Testis (tissue), 3 donors: ENCODE data around the gene NUDT14. TPM values are rescaled to one million over a fixed set of nuclear protein-coding genes. Genes with fewer than 3 reads are reported as not detected.

Experiments
- DNase-seq: peaks from one replicate; pipeline ENCODE4 v3.0.0-alpha.2; 2019
- H3K27ac ChIP-seq, 2 donors: fragments of 200-600 bp; sonication (generic); one replicate each; pipeline ENCODE4 v1.5.1; 2019
- H3K27me3 ChIP-seq: fragments of 200-600 bp; sonication (generic); one replicate; pipeline ENCODE4 v1.5.1; 2019
- H3K36me3 ChIP-seq: fragments of 200-600 bp; sonication (generic); one replicate; pipeline ENCODE4 v1.5.1; 2017; ENCODE audit warnings: low read depth; ENCODE audit errors: missing control alignments
- H3K4me1 ChIP-seq: fragments of 200-600 bp; sonication (generic); one replicate; pipeline ENCODE4 v1.5.1; 2019
- H3K4me3 ChIP-seq, 2 donors: fragments of 200-600 bp; sonication (generic); one replicate each; pipeline ENCODE4 v1.5.1; 2017 to 2019
- H3K9me3 ChIP-seq: fragments of 200-600 bp; sonication (generic); one replicate; pipeline ENCODE4 v1.5.1; 2017
- POLR2A ChIP-seq: fragments of 450-650 bp; IDR thresholded peaks from one replicate; pipeline ENCODE4 v1.6.1; 2017; ENCODE audit warnings: antibody characterized with exemption, mild to moderate bottlenecking, moderate library complexity
- WGBS, 2 donors: methylation state at CpG; one replicate each; pipeline ENCODE4 v1.1.5; 2018; 5-methylcytosine and 5-hydroxymethylcytosine counted together
- intact Hi-C: fragments of 100-400 bp; cut with DNase I; formaldehyde crosslinking; loops from one replicate; pipeline ENCODE4 v1.15.1; 2023; ENCODE audit warnings: low total_unique reads
- polyA plus RNA-seq: library from polyadenylated mRNA; stranded (reverse); fragments of 350-450 nt; fragmentation: Illumina TruSeq; extraction: RNeasy Lipid Tissue Mini Kit (QIAGEN cat#74804); gene quantifications from one replicate; pipeline ENCODE4 v1.2.3, GENCODE V29; 2014; ENCODE audit warnings: low read depth, low replicate concordance; ENCODE audit not compliant: insufficient read depth
- total RNA-seq, 2 donors: library from RNA; depleted of rRNA; stranded (reverse); fragments of >200 nt; gene quantifications; one replicate each; pipeline ENCODE4 v1.2.3, GENCODE V29; 2016
- TF ChIP-seq, protein P1 (sequence below), 3 experiments: fragments of 450-650 bp in 2 of 3; fragments of 200-600 bp in 1 of 3; sonication (generic) in 1 of 3; IDR thresholded peaks; one replicate each; pipeline ENCODE4 v1.5.1; 2016 to 2019; ENCODE audit warnings: antibody characterized with exemption in 3 of 3, mild to moderate bottlenecking in 2 of 3, moderate library complexity in 1 of 3

Gene NUDT14
- total and polyA plus RNA-seq, 3 donors from 2014 or later, result 22.0 to 40.0 (median 28.1) TPM

DNA sequence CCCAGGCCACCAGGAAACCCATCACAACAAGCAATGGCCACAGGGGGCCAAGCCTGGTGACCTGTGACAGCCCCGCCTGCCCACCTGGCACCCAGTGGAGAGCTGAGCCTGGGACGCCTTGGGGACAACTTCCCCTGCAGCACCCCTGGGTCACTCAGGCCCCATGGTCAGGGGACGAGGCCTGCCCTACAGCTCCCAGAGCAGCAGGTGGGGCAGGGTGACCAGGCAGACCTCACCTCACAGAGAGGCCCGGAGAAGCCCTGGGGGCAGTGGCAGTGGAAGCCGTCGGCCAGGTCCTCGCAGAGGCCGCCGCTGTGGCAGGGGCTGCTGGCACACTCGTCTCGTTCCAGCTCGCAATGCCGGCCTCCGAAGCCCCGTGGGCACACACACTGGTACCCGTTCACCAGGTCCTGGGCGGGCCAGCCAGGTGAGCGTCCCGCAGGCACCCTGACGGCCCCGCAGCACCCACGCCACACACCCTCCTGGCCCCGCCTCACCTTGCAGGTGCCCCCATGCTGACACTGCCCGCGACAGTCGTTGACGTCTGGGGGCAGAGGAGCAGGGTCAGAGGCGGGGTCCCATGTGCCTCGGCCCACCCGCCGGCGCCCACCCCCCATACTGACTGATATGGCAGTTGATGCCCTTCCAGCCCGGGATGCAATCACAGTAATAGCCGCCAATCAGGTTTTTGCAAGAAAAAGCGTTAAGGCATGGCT lies 30.6 kb downstream of the NUDT14 start:
- no peaks in the 10 kb centered on the region for H3K36me3 ChIP-seq
- no peak for TF ChIP-seq POLR2A
- TF ChIP-seq, protein P1, sequence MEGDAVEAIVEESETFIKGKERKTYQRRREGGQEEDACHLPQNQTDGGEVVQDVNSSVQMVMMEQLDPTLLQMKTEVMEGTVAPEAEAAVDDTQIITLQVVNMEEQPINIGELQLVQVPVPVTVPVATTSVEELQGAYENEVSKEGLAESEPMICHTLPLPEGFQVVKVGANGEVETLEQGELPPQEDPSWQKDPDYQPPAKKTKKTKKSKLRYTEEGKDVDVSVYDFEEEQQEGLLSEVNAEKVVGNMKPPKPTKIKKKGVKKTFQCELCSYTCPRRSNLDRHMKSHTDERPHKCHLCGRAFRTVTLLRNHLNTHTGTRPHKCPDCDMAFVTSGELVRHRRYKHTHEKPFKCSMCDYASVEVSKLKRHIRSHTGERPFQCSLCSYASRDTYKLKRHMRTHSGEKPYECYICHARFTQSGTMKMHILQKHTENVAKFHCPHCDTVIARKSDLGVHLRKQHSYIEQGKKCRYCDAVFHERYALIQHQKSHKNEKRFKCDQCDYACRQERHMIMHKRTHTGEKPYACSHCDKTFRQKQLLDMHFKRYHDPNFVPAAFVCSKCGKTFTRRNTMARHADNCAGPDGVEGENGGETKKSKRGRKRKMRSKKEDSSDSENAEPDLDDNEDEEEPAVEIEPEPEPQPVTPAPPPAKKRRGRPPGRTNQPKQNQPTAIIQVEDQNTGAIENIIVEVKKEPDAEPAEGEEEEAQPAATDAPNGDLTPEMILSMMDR (IDR thresholded peaks at IDR 0.05), result no peak
- intact Hi-C loops, result no loop called here

GRCh38 chr14:105150026-105150367 lies 31.1 kb downstream of the NUDT14 start:
- intact Hi-C loops, result no loop called here
- Histone ChIP-seq H3K4me1 (no peaks in the 10 kb centered on the region), H3K9me3 (no peaks in the 10 kb centered on the region), H3K27ac (no peak overlapping the region), H3K27me3 (no peaks in the 10 kb centered on the region), H3K4me3 (no peak overlapping the region), H3K36me3 (no peaks in the 10 kb centered on the region)
- DNase-seq, result no peak
- TF ChIP-seq POLR2A, result no peak
- TF ChIP-seq, protein P1 (IDR thresholded peaks at IDR 0.05), result no peak
- 87 to 92% methylated on average over 3 to 4 of the region's 4 CpGs for WGBS, 2 donors

More for the DNA sequence above, 30.6 kb downstream of the NUDT14 start:
- Histone ChIP-seq H3K4me1 (no peaks in the 10 kb centered on the region), H3K4me3 (no peak overlapping the region), H3K27me3 (no peaks in the 10 kb centered on the region), H3K27ac (no peak overlapping the region), H3K9me3 (no peaks in the 10 kb centered on the region)
- WGBS, 2 donors, result 91 to 92% methylated on average over 10 to 34 of the region's 35 CpGs
- DNase-seq, result no peak

- no peaks in the 10 kb centered on the region for H3K4me1 ChIP-seq
- no peak overlapping the region for H3K4me3 ChIP-seq
- no peaks in the 10 kb centered on the region for H3K27me3 ChIP-seq
- H3K9me3 ChIP-seq, result no peaks in the 10 kb centered on the region
- intact Hi-C loops, result no loop called here
- TF ChIP-seq, protein P1 (IDR thresholded peaks at IDR 0.05), result no peak
- TF ChIP-seq POLR2A, result no peak
- no peak overlapping the region for H3K27ac ChIP-seq
- DNase-seq, result no peak
- H3K36me3 ChIP-seq, result no peaks in the 10 kb centered on the region
- WGBS, 2 donors, result 88 to 90% methylated on average over 2 to 17 of the region's 18 CpGs
Measured at GRCh38 chr14:105149146-105149781, 31.8 kb downstream of the NUDT14 start.

GRCh38 chr14:105148604-105149145 lies 32.4 kb downstream of the NUDT14 start:
- Histone ChIP-seq H3K36me3 (no peaks in the 10 kb centered on the region), H3K4me1 (no peaks in the 10 kb centered on the region), H3K9me3 (no peaks in the 10 kb centered on the region), H3K4me3 (no peak overlapping the region), H3K27ac (no peak overlapping the region), H3K27me3 (no peaks in the 10 kb centered on the region)
- TF ChIP-seq, protein P1 (IDR thresholded peaks at IDR 0.05), result no peak
- no peak for TF ChIP-seq POLR2A
- DNase-seq, result no peak
- intact Hi-C loops, result no loop called here
- 92% methylated on average over 27 of the region's 27 CpGs; no CpG with 5 or more reads in 1 of the 2 donors for WGBS, 2 donors
